RWPE2 (cell line): Measurements from ENCODE around the gene PIP4K2A.

Source experiments
- ATAC-seq: fragments of 200-7000 bp; cut with Tn5 transposase; 3 replicates; pipeline ENCODE4 v1.9.1; 2021; ENCODE audit warnings: low read depth
- DNase-seq: peaks from one replicate; pipeline ENCODE4 v3.0.0-alpha.2; 2020; ENCODE audit warnings: low spot score
- H3K27ac ChIP-seq: fragments of 450-650 bp; 2 replicates; pipeline ENCODE4 v1.5.1; 2017; ENCODE audit warnings: mild to moderate bottlenecking; ENCODE audit not compliant: poor library complexity, severe bottlenecking
- H3K27me3 ChIP-seq: fragments of 250-450 bp; sonication (Bioruptor Pico); 2 replicates; pipeline ENCODE4 v1.5.1; 2021; ENCODE audit warnings: mild to moderate bottlenecking, moderate library complexity; ENCODE audit not compliant: insufficient read depth, poor library complexity, severe bottlenecking
- H3K36me3 ChIP-seq: fragments of 250-450 bp; sonication (Bioruptor Pico); 2 replicates; pipeline ENCODE4 v1.5.1; 2020; ENCODE audit warnings: low read depth, mild to moderate bottlenecking, moderate library complexity
- H3K4me1 ChIP-seq: fragments of 250-450 bp; sonication (Bioruptor Pico); 2 replicates; pipeline ENCODE4 v1.5.1; 2021; ENCODE audit warnings: mild to moderate bottlenecking, moderate library complexity; ENCODE audit not compliant: insufficient read depth, poor library complexity, severe bottlenecking
- H3K4me3 ChIP-seq: fragments of 250-450 bp; sonication (Bioruptor Pico); 2 replicates; pipeline ENCODE4 v1.5.1; 2021; ENCODE audit warnings: mild to moderate bottlenecking, moderate library complexity; ENCODE audit not compliant: severe bottlenecking
- H3K9me3 ChIP-seq: fragments of 250-450 bp; sonication (Bioruptor Pico); 2 replicates; pipeline ENCODE4 v1.5.1; 2021; ENCODE audit warnings: mild to moderate bottlenecking, moderate library complexity; ENCODE audit not compliant: severe bottlenecking
- TF ChIP-seq, protein P1 (sequence below): fragments of 450-650 bp; IDR thresholded peaks from one replicate; pipeline ENCODE4 v1.5.1; 2017; ENCODE audit warnings: mild to moderate bottlenecking, moderate library complexity; ENCODE audit not compliant: poor library complexity, severe bottlenecking

PIP4K2A gene

DNA sequence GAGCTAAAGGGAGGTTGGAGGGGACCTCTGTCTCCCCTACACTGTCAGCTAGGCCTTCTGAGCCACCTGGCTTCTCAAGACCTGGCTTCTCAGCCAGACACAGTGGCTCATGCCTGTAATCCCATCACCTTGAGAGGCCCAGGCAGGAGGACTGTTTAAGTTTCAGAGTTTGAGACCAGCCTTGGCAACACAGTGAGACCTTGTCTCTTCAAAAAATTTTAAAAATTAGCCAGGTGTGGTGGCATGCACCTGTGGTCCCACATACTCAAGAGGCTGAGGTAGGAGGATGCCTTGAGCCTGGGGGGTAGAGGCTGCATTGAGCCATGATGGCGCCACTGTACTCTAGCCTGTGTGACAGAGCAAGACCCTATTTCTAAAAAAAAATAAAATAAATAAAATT, 33.1 kb downstream of the PIP4K2A start:
- TF ChIP-seq, protein P1, sequence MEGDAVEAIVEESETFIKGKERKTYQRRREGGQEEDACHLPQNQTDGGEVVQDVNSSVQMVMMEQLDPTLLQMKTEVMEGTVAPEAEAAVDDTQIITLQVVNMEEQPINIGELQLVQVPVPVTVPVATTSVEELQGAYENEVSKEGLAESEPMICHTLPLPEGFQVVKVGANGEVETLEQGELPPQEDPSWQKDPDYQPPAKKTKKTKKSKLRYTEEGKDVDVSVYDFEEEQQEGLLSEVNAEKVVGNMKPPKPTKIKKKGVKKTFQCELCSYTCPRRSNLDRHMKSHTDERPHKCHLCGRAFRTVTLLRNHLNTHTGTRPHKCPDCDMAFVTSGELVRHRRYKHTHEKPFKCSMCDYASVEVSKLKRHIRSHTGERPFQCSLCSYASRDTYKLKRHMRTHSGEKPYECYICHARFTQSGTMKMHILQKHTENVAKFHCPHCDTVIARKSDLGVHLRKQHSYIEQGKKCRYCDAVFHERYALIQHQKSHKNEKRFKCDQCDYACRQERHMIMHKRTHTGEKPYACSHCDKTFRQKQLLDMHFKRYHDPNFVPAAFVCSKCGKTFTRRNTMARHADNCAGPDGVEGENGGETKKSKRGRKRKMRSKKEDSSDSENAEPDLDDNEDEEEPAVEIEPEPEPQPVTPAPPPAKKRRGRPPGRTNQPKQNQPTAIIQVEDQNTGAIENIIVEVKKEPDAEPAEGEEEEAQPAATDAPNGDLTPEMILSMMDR, result no peak
- no peak for ATAC-seq
- H3K27ac ChIP-seq, result peak overlapping the region; percentile 74

DNA sequence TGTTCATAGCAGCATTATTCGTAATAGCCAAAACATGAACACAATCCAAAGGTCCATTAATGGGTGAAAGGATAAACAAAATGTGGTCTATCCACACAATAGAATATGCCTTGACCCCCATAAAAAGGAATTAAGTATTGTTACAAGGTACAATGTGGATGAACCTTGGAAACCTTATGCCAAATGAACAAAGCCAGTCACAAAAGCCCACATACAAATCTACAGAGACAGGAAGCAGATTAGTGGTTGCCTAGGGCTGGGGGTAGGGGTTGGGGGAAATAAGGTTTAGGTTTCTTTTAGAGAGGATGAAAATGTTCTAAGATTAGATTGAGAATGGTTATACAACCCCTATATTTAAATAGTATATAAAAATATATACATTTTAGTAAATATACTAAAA, 34.8 kb downstream of the PIP4K2A start:
- Histone ChIP-seq H3K4me3 (no peak overlapping the region), H3K4me1 (peaks cover 30% of the 10 kb centered on the region), H3K36me3 (no peaks in the 10 kb centered on the region; the same call in 1 of the 2 replicates), H3K27me3 (no peaks in the 10 kb centered on the region), H3K27ac (no peak overlapping the region), H3K9me3 (no peaks in the 10 kb centered on the region)
- ATAC-seq, result no peak
- TF ChIP-seq, protein P1, result no peak
- no peak for DNase-seq

More for the DNA sequence above, 33.1 kb downstream of the PIP4K2A start:
- H3K27me3 ChIP-seq, result no peaks in the 10 kb centered on the region
- peaks cover 30% of the 10 kb centered on the region for H3K4me1 ChIP-seq
- H3K36me3 ChIP-seq, result no peaks in the 10 kb centered on the region; the same call in 1 of the 2 replicates
- H3K4me3 ChIP-seq, result no peak overlapping the region
- DNase-seq, result no peak
- no peaks in the 10 kb centered on the region for H3K9me3 ChIP-seq

DNA sequence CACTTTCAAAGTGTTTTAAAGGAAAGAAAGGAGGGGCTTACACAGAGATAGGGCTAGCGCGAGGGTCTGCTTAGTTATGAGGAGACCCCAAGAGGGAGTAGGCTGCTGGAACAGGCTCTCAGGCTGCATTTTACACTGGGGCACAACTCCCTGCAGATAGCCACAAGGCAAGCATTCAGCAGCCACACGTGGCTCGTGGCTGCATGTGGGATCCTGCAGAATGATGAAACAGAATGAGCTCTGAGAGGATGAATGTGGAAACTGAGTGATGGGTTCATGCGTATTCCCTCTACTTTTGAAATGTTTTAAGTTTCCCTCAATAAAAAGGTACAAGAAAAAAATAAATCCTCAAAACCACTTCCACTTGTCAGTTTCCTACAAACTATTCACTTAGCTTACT, 37.0 kb downstream of the PIP4K2A start:
- ATAC-seq (no peak), DNase-seq (no peak)
- no peak overlapping the region for H3K4me3 ChIP-seq
- TF ChIP-seq, protein P1, result no peak
- no peaks in the 10 kb centered on the region for H3K9me3 ChIP-seq
- H3K27ac ChIP-seq, result no peak overlapping the region
- no peaks in the 10 kb centered on the region; the same call in 1 of the 2 replicates for H3K36me3 ChIP-seq
- H3K4me1 ChIP-seq, result peaks cover 23% of the 10 kb centered on the region
- no peaks in the 10 kb centered on the region for H3K27me3 ChIP-seq

DNA sequence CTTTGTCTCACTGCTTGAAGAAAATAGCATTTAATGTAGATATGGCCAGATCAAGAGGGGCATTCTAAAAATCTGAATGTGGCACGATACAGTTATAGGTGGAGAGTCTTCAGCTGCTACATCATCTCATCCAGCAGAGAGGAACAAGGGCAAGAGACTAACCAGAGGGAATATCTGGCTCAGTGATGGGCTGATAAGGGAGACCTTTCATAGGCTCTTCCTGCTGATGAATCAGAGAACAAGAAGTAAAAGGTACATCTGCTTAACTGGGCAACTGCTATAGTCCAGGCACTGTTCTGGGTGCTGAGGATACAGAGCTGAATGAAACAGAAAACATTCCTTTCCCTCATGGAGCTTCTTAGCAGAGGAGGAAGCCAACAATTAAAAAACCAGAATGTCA, 37.9 kb downstream of the PIP4K2A start:
- TF ChIP-seq, protein P1, result no peak
- Histone ChIP-seq H3K4me3 (no peak overlapping the region), H3K36me3 (no peaks in the 10 kb centered on the region; the same call in 1 of the 2 replicates), H3K27me3 (no peaks in the 10 kb centered on the region), H3K9me3 (no peaks in the 10 kb centered on the region), H3K27ac (no peak overlapping the region), H3K4me1 (peaks cover 14% of the 10 kb centered on the region)
- no peak for DNase-seq
- ATAC-seq, result no peak

DNA sequence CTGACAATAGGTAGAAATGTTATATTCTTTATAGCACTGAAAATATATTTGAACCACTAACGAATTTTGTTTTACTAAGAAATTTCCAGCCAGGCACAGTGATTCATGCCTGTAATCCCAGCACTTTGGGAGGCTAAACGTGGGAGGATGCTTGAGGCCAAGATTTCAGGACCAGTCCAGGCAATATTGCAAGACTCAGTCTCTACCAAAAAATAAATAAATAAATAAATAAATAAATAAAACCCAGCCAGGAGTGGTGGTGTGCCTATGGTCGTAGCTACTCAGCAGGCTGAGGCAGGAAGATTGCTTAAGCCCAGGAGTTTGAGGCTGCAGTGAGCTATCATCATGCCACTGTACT, 39.8 kb downstream of the PIP4K2A start:
- TF ChIP-seq, protein P1, result no peak
- no peak for ATAC-seq

More for the DNA sequence above, 39.8 kb downstream of the PIP4K2A start:
- Histone ChIP-seq H3K27me3 (no peaks in the 10 kb centered on the region), H3K4me1 (peaks cover 9% of the 10 kb centered on the region), H3K9me3 (no peaks in the 10 kb centered on the region), H3K4me3 (no peak overlapping the region), H3K36me3 (no peaks in the 10 kb centered on the region; the same call in 1 of the 2 replicates), H3K27ac (no peak overlapping the region)
- DNase-seq, result no peak
